Stimulated activated CD4-positive, alpha-beta T cell treated with anti-CD3 and anti-CD28 coated beads, Interleukin-2, amount 100 ng/mL, for 48 hours (primary cell): ENCODE data around the gene RAX.

Experiments used
- DNase-seq, 2 donors: peaks; one replicate each; pipeline ENCODE4 v3.0.0-alpha.2; 2020

The RAX gene

DNA sequence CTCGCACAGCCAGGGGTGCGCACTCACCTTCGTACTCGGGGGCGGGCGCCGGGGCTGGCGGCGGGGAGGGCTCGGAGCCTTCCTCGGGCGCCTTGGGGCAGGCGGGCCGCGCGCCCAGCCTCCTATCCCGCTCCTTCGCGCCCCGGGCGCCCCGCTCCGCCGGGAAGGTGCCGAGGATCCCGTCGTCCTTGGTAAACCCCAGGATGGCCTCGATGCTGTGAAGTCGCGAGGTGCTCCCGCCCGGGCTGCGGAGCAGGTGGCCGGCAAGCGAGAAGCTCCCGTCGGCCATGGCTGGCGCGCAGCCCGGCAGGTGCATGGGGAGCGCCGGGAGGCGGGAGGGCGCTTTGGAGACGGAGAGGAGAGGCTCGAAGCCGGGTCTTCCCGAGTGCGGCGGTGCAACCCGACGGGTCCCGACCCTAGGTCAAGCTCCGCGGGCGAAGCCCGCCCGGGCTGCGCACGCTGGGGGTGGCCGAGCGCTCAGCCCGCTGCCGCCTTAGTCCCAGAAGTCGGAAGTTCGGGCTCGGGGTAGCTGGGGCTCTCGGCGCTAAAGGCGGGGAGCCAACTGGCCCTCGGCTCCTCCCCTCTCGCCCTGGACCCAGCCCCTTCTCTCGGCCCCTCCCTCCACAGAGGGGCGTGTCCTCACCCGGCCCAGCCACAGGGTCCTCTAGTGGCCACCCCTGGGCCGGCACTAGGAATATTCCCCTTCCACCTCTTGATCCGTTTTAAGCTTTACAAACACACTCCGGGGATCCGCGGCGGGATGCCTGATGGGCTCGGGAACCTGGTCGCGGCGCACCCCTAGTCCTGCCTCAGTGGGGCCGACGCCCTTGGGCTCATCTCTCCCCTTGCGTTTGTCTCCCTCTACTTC is at the start of gene RAX:
TSS of gene RAX (minus strand) at position 564 of the 868 bp plus-strand sequence. CDS start at position 316, 248 bp downstream.
- no peak for DNase-seq

DNA sequence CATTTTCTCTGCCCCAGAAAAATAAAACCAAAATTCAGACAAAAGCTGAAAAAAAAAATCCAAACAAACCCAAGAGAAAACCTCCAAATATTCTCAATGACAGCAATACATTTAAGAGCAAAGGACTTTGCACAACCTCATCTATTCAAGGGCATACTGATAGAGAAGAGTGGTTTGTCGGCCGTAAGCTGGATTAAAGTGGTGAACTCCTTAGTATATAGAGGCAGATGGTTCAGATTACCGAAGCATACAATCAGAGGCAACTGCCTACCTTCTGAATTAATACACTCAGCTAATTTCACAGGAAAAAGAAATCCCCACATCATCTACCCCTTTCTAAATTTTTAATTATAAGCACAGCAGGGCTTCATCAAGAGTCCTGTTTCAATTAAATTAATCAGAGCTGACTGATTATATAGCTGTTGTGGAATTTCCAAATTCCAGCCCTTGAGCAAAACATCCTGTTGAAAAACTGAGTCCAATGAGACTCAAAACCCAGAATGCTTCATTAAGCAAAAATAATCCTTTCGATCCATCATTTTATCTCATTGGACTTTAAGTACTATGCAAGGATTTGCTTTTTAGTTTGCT is 45.3 kb upstream of the RAX start, which contains the start of gene CPLX4:
TSS of gene CPLX4 (minus strand) at position 190 of the 591 bp plus-strand sequence. CDS start at position 3, 187 bp downstream.
- DNase-seq: no peak

DNA sequence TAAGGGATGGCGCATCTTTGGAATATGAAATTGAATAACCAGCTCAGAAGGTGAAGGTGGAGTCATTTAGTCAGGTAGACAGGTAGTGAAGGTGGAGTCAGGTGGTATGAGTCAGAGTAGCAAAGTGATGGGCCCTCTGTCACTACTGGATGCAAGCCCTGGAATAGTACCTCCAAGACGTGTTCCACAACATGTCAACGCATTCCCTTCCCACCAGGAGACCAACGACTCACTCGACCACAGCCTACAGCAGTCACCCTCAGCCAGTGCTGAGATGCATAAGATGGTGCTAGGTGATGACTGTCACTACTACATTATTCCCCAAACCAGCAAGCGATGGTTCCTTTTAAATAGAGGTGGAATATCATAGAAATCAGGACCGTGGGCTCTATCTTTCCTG is 38.4 kb upstream of the RAX start:
- DNase-seq: no peak

DNA sequence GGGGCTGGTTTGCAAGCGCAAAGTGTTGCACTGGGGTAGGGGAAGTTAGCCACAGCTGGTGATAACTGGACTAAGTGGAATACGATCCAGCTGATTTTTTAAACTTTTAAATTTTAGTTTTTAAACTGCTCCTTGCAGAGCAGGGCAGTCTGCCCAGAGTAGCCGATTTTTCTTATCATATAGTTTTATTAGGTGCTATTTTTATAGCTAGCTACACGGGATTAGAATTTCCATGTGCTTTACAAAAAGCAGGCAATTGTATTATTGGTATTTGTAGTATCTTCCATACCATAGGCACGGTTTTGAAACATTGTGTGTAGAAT is 35.6 kb upstream of the RAX start:
- no peak for DNase-seq

DNA sequence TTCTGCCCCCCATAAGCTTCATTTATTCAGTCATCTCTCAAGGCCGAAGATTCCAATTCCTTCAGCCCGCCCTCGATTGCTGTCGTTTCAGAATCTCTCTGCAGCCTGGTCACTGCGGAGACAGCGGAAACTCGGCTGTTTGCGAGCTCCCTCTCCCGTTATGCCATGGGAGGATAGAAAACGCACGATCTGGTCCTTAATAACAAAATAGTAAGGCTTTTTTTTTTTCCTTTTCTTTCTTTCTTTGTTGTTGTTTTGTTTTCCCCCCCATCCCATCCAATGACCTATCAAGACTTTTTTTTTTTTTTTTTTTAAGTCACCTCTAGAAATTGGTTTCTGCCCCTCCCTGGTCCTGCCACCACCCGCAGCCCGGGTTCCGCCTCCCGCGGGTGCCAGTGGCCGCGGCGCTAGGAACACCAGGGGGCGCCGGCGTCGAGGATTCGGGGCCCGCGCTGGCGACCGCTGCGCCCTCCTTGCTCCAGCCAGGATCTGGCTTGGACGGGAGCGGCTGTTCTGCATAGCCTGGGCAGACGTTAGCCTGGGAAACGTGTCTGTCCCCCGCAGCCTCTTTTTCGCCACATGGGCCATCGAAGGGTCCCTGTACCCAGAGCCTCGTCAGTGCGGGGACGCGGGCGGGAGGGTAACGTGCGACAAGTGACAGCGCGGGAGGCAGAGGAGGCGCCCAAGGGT is 35.1 kb upstream of the RAX start:
- DNase-seq: peak; percentile 72 to 75

DNA sequence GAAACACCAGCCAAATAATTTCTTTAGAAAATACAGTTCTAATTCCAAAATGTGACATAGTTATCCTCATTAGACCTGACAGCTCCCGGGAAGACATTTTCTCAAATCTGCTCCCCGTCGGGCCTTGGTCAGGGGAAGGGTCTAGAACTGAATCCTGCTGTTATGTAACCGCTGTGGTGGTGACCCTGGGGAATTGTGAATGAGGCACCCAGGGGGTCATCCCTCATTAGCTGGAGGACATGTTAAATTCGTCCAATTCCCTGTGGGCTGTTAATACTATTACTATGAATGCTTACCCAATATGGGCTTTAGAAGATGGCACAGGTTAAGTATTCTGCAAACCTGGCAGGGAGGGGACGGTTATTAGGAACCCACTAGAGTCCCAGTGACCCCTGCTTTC is 33.4 kb upstream of the RAX start:
- DNase-seq: no peak

DNA sequence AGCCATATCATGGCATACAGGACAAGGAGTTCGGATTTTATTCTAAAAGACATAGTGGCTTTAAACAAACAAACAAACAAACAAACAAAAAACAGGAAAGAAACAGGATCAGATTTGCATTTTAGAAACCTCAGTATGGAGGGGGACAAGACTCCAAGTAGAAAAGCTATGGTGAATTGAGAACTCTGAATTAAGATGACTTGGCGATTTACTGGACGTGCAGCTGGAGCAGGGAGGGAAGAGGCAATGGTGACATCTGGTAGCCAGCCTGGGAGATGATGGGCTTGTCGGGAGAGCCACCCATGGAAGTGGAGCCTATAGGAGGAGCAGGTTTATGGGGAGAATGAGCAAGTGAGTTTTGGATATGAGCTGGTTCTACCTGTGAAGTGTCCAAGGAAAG is 32.0 kb upstream of the RAX start:
- DNase-seq: no peak

DNA sequence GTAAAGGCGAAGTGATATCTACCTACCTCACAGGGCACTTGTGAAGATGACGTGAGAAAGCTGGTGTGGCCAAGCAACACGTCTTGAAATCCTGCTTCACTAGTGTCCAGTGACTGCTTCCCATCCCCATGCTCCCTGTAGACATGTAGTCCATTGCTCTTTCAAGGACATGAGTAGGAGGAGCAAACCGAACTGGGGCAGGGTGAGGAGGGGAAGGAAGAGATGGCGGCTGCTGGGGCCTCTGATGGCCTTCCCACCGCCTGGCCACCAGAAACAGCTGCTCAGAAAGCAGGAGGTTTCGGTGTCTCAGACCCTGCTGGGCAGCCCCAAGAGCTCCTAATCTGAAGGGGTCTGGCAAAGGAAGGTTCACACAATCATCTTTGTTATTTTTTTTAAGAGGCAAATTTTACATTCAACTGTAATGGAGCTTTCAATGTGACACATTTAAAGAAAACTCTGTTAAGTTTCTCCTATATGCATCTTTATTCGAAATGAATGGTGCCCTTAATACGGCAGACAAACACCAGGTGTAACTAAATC is 30.5 kb upstream of the RAX start:
- no peak for DNase-seq

DNA sequence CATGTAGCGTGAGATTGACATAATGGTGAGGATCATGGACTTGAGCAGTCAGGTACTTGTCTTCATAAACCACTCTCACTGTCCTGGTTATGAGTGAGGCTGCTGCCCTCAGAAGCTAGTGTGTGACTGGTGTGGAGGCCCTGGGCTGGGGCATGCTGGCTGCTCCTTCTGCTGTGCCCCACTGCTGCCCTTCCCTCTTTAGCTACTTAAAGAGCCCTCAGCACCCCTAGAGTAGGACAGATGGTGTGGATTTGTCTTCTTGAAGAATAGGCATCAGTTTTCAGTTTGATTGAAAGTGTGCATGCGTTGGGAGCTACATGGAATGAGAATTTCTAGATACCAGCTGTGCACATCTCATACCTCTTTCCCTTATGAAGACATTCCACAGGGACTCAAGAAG is 29.8 kb upstream of the RAX start:
- no peak for DNase-seq

DNA sequence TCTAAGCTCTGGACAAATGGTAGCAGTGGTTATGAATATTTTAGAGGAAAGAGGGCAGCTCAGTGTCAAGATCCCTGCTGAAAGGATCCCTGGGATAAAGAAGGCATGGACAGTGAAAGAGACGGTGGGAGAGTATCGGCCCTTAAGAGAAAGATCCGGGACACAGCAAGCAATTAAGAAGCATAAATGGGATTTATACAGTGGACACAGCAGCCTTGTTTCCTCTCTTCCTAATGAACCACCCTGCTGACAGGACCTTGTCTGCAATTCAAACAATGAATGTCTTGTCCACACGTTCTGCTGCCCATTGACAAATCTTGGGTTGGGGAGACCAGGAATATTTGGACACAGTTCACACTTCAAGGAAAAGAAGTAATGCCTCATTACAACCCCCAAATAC is 28.7 kb upstream of the RAX start:
- DNase-seq: no peak

DNA sequence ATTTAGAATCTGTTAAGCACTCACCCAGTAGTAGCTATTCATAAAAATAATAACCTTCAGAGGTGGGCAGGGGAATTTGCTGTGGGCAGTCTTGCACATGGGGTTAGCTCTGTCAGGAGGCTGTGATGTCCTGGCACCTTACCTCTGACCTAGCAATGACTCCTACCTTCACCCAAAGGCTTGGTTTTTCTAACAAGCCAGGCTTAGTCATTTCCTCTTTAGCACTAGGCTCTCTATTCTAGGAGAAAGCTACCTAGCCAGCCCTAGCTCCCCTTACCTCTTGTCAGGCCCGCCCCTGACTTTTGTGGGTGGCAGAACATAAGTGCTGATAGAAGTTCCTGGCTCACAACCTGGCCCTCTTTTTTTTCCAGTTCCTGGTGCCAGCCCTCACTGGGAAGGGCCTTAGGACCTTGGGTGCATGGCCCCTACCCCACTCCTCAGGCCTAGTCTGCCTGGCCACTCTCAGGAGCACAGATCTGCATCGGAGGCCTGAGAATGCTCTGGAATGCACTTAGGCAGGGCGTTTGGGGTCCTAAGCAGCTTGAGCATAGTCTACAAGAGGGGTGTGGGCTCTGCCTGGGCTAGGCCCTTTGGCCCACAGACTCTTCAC is 27.5 kb upstream of the RAX start:
- DNase-seq: no peak

DNA sequence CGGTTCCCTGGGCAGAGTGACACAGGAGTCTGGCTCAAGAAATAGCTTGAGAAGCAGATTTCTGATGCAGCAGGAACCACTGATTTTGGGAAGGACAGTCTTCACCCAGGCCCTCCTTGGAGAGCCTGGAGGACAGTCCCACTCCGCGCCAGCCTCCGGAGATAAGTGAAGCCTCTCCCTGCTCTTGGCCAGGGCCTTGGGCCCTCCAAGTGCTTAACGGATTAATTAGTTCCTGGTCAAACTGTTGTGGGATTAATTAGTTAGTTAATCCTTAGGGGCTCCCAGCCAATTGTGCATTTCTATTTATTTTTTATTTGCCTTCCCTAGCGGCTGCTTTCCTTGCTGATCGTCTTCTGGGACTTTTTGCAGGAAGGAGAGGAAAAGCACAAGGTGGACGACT is 25.6 kb upstream of the RAX start:
- no peak for DNase-seq

DNA sequence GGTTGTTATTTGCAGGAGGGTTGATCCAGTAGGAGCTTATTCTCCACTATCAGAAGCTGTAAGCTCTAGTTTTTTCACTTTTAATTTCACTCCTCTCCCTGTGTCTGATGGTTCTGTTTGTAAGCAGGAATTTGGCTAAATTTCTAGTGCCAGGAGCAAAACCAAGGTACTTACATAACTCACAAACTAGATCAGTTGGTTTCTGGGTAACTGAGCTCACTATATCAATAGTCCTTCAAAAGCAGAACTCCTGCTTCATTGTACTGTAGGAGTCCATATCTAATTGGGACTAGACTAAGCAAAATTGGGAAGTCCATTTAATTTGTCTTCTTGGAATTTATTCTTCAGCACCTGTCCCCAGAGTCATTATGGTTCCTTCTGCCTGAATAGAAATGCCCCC is 20.1 kb upstream of the RAX start:
- no peak for DNase-seq

DNA sequence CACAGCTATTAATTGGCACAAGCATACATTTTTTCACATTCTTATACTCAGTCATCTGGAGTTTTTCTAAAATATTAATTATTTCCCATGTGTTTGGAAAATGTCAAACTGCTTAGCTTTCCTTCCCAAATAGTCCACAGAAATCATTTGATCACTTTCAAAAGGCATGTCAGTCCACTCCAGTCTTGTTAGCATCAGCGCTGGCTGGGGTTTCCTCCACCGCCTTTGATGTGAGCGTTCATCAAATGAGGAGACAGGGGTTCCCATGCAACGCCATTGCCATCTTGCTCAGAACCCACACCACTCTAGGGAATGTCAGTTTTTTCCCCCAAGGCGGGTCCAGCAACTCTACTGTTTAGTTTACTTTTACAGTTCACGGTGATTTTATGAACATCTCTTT is 13.1 kb upstream of the RAX start:
- no peak for DNase-seq

DNA sequence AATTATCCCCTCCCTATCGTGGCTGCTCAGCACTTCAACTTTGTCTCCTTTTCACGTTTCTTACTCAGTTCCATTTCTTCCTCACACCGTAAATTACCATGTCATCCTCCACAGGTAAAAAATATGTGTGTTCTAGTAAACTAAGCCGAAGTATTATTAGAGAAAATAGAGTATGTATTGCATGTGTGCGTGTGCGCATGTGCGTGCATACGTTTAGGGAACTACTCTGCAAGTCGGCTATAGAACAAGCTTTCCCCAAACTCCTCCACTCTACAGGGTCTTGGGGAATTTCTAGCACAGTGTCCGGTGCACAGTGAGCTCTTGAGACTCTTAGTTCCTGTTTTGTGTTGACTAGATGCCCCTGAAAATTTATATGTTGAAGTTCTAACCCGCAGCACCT is 9.1 kb upstream of the RAX start:
- DNase-seq: no peak

DNA sequence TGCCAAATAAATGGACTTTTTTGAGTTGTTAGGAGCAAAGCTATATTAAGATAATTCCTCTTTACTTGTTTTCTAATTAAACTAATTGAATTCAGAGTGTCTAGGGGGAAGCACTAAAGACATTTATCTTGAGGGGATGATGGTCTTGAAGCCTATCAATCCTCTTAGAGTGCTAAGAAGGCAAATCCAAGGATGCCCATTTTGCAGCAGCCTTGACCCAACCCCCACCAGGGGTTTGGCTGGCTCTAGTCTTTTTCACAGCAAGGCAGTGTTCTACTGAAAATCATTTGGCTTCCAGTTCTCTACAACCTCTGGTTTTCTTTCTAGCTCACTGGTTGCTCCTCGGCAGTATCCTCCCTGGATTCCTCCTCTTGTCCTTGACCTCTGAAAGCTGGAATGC is 6.5 kb upstream of the RAX start:
- no peak for DNase-seq

DNA sequence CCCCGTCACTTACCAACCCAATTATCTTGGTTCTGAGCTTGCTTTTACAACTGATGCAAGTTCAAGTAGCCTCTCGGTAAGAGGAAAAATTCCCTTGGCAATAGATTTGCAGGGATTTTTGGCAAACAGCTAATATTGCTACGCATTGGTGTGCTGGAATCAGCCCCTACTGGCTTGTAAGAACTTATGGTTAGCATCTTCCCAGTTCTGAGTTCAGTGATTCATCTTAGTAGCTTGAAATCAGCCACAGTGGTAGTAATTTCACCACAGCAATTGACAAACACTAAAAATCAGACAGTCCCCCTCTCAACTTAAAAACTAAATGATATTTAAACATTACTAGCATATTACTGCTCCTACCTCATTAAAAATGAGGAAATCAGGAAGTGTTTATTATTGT is 5.9 kb upstream of the RAX start:
- DNase-seq: no peak

DNA sequence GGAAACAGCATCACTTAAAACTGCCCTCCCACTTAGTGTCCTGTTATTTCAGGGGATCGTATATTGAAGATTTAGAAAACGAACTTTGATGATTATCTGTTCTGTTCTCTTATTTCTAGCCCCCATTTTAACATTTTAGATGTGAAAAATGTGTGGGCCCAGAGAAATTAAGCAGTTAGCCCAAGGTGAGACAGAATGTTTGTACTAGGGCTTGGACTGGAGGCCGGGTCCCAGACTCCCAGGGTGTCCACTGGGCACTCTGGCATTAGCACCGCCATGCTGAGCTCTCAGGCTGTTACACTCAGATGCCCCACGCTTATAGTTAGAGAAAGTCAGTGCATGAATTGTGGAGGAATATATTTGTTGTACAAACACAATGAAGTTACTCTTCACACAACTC is 5.5 kb upstream of the RAX start:
- no peak for DNase-seq

DNA sequence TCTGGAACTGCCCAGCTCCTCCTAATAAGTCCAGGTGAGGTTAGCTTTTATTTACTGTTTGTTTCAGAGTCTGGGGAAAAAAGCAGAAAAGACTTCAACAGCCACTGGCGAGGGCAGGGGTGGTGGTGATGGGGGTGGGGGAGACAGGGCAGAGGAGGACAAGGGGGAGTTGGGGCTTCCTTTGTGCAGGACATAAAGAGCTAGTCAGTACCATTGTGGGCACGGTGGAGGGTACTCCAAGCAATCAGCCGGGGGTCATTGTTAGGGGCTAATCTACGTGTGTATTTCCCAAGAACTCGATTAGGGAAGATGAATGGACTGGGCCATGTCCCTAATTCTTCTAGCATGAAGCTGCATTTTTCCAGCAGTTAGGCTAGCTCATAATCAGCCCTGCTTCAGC is 2.8 kb upstream of the RAX start:
- no peak for DNase-seq

DNA sequence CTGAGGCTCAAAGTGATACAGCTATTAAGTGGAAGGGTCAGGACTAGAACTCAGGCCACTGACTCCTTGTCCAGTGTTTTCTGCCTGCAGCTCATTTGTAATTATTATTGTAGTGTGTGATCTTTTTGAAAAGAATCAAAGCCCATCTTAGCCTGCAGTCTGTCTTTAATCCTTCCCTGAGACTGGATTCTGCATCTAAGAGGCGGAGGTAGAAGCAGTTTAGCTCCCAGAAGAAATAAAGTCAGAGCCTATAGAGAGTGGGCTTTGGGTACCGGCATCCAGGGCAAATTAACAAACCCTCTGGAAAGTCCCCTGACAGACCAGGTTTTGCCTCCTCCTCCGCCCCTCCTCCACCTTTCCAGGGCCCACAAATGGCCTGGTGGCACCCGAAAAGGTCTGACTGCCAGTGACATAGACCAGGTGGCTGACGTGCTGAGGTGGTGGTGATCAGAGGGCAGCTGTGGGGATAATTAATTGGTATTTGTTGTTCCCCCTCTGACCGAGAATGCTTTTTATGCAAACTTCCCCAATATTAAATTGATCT is 2.2 kb upstream of the RAX start:
- DNase-seq: no peak

DNA sequence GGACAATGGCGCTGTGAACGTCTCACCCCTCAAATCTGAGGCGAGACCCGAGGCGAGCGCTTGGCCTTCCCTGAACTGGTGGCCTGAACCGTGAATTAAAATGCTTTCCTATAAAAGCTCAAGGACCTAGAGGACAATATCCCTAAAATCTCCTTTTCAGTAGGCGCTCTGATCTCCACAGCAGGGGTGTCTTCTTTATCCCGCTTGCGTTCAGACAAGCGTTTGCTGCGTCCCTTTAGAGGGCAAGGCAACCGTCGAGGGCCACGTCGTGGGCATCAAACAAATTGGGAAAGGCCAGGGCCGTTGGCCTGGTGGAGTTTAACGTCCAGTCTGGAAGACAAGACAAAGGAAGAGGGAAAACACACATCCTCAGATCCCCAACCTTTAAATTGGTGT is 1.3 kb upstream of the RAX start:
- no peak for DNase-seq

DNA sequence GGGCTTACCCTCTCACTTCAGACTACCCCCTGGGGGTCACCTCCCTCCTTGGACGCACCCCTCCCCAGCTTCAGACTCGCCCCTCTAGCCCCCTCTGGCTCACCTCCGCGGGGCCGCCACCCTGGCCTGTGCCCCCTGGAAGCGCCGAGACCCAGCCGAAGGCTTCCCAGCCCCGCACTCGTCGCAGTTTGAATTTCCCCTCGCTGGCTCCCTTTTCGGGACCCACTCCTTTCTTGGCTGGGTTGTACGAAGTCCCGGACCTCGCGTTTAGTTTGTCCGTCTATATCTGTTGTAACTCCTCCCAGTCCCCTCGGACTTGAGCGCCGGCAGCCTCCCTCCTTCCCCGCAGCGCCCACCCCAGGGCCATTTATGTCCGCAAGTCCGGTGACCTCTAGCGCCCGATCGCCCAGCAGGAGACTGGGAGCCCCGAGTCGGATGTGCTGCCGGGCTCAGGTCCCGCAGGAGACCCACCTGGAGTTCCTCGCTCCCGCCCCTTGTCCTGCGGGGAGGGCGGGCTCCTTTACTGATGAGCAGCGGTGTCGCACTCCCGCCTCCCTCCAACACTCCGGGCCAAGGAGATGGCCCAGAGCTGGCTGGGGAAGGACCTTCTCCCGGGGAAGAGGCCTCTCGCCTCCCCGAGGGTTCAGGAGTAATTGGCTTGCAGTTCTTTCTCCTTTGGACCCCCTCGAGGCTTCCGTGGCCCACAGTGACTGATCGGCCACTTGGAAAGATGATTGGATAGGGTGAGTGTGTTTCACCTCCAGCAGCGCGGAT is 692 bp upstream of the RAX start:
- DNase-seq: no peak
